ENCODE data around the gene HSPH1. TPM values are rescaled to one million over a fixed set of nuclear protein-coding genes. Genes with fewer than 3 reads are reported as not detected.
"Not testable (repeated sequence)": the region's sequence is repeated elsewhere in the genome, so short reads cannot be mapped to it uniquely, and the experiment has no call there.

HSPH1 gene
- total RNA-seq, 1 experiment from 2014 or later = 145 TPM

DNA sequence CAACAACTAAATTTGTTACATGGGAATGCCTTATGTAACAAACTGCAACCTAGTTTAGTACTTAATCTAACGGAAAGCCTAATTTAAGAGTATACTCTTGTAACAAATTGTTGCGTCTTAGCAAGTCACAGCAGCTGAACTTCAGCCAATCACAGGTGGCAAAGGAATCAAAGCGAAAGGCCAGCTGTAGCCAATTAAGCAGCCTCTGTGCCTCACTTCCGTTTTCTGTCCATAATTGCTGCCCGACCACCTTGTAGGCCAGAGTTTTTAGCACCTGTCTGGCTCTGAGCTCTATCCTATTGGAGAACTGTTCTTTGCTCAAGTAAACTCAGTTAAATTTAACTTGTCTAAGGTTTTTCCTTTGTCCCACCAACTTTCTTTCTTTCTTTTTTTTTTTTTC lies 18.1 kb upstream of the HSPH1 start:
- Histone ChIP-seq H3K27me3 (ENCODE audit: control insufficient read depth, insufficient read depth, low read length) (no peaks in the 10 kb centered on the region), H3K4me1 (ENCODE audit: control insufficient read depth, insufficient read depth, low read length) (no peaks in the 10 kb centered on the region), H3K9me3 (ENCODE audit: control insufficient read depth, insufficient read depth, low read depth, low read length) (no peaks in the 10 kb centered on the region), H3K36me3 (ENCODE audit: control insufficient read depth, insufficient read depth, low read length) (no peaks in the 10 kb centered on the region), H3K4me3 (ENCODE audit: low read depth in 2 of 2, low read length in 2 of 2) (no peak overlapping the region), H3K27ac (ENCODE audit: low read length) (no peak overlapping the region)
- DNase-seq (ENCODE audit: low read depth, low spot score) (no peak), ATAC-seq (no peak)
- intact Hi-C loops (cut with micrococcal nuclease; ENCODE audit: unreplicated experiment) (no loop called here), in situ Hi-C loops (cut with HindIII; ENCODE audit: low pct_unique_long_range_greater_than_20kb, low sequenced_read_pairs) (no loop called here)
- BruUV-seq (replicated peaks) = no TSS peak
- ChIA-PET POLR2A (no interaction called here), CTCF (no interaction called here)
- TF ChIP-seq SIN3A (IDR thresholded peaks at IDR 0.05; ENCODE audit: borderline replicate concordance, insufficient read depth, low read depth, low read length) (no peak), TCF7L2 (IDR thresholded peaks at IDR 0.05; ENCODE audit: low read depth, low read length) (no peak), POLR2AphosphoS5 (IDR thresholded peaks at IDR 0.05; ENCODE audit: low read depth, low read length) (no peak)
- TF ChIP-seq, protein P1, sequence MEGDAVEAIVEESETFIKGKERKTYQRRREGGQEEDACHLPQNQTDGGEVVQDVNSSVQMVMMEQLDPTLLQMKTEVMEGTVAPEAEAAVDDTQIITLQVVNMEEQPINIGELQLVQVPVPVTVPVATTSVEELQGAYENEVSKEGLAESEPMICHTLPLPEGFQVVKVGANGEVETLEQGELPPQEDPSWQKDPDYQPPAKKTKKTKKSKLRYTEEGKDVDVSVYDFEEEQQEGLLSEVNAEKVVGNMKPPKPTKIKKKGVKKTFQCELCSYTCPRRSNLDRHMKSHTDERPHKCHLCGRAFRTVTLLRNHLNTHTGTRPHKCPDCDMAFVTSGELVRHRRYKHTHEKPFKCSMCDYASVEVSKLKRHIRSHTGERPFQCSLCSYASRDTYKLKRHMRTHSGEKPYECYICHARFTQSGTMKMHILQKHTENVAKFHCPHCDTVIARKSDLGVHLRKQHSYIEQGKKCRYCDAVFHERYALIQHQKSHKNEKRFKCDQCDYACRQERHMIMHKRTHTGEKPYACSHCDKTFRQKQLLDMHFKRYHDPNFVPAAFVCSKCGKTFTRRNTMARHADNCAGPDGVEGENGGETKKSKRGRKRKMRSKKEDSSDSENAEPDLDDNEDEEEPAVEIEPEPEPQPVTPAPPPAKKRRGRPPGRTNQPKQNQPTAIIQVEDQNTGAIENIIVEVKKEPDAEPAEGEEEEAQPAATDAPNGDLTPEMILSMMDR (IDR thresholded peaks at IDR 0.05) = no peak
- TF ChIP-seq, protein P2, sequence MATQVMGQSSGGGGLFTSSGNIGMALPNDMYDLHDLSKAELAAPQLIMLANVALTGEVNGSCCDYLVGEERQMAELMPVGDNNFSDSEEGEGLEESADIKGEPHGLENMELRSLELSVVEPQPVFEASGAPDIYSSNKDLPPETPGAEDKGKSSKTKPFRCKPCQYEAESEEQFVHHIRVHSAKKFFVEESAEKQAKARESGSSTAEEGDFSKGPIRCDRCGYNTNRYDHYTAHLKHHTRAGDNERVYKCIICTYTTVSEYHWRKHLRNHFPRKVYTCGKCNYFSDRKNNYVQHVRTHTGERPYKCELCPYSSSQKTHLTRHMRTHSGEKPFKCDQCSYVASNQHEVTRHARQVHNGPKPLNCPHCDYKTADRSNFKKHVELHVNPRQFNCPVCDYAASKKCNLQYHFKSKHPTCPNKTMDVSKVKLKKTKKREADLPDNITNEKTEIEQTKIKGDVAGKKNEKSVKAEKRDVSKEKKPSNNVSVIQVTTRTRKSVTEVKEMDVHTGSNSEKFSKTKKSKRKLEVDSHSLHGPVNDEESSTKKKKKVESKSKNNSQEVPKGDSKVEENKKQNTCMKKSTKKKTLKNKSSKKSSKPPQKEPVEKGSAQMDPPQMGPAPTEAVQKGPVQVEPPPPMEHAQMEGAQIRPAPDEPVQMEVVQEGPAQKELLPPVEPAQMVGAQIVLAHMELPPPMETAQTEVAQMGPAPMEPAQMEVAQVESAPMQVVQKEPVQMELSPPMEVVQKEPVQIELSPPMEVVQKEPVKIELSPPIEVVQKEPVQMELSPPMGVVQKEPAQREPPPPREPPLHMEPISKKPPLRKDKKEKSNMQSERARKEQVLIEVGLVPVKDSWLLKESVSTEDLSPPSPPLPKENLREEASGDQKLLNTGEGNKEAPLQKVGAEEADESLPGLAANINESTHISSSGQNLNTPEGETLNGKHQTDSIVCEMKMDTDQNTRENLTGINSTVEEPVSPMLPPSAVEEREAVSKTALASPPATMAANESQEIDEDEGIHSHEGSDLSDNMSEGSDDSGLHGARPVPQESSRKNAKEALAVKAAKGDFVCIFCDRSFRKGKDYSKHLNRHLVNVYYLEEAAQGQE (IDR thresholded peaks at IDR 0.05; ENCODE audit: insufficient read depth in 1 of 2, low read depth in 2 of 2, low read length in 1 of 2) = no peak

DNA sequence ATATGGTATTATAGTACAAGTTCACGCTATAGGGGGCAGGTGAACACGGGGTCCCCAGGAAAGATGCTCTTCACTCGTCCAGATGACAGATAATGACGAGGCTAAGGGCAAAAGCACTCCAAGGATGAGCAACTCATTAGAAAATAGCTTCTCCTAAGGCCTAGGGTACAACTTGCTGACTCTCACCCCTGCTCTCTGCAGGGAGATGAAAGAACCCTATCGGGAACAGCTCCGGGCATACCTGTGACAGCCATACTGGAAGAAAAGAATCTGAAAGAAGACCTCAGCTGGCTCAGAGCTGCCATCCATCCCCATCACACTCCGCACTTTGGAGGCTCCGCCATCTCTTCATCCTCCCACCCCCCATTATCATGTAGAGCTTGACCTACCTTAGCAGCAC lies 17.5 kb upstream of the HSPH1 start:
- intact Hi-C loops (cut with micrococcal nuclease; ENCODE audit: unreplicated experiment) = no loop called here
- H3K27me3 ChIP-seq (ENCODE audit: control insufficient read depth, insufficient read depth, low read length) = no peaks in the 10 kb centered on the region
- H3K4me3 ChIP-seq (ENCODE audit: low read depth in 2 of 2, low read length in 2 of 2) = no peak overlapping the region
- in situ Hi-C loops (cut with HindIII; ENCODE audit: low pct_unique_long_range_greater_than_20kb, low sequenced_read_pairs) = no loop called here
- no TSS peak for BruUV-seq (replicated peaks)
- POLR2A ChIA-PET = no interaction called here
- no peaks in the 10 kb centered on the region for H3K9me3 ChIP-seq (ENCODE audit: control insufficient read depth, insufficient read depth, low read depth, low read length)
- H3K36me3 ChIP-seq (ENCODE audit: control insufficient read depth, insufficient read depth, low read length) = no peaks in the 10 kb centered on the region
- no peak for TF ChIP-seq TCF7L2 (IDR thresholded peaks at IDR 0.05; ENCODE audit: low read depth, low read length)
- TF ChIP-seq POLR2AphosphoS5 (IDR thresholded peaks at IDR 0.05; ENCODE audit: low read depth, low read length) = no peak
- TF ChIP-seq, protein P2 (IDR thresholded peaks at IDR 0.05; ENCODE audit: insufficient read depth in 1 of 2, low read depth in 2 of 2, low read length in 1 of 2) = no peak
- TF ChIP-seq SIN3A (IDR thresholded peaks at IDR 0.05; ENCODE audit: borderline replicate concordance, insufficient read depth, low read depth, low read length) = no peak
- TF ChIP-seq, protein P1 (IDR thresholded peaks at IDR 0.05) = no peak
- no peak for DNase-seq (ENCODE audit: low read depth, low spot score)
- no peak overlapping the region for H3K27ac ChIP-seq (ENCODE audit: low read length)
- no peaks in the 10 kb centered on the region for H3K4me1 ChIP-seq (ENCODE audit: control insufficient read depth, insufficient read depth, low read length)
- no peak for ATAC-seq
- CTCF ChIA-PET = no interaction called here

DNA sequence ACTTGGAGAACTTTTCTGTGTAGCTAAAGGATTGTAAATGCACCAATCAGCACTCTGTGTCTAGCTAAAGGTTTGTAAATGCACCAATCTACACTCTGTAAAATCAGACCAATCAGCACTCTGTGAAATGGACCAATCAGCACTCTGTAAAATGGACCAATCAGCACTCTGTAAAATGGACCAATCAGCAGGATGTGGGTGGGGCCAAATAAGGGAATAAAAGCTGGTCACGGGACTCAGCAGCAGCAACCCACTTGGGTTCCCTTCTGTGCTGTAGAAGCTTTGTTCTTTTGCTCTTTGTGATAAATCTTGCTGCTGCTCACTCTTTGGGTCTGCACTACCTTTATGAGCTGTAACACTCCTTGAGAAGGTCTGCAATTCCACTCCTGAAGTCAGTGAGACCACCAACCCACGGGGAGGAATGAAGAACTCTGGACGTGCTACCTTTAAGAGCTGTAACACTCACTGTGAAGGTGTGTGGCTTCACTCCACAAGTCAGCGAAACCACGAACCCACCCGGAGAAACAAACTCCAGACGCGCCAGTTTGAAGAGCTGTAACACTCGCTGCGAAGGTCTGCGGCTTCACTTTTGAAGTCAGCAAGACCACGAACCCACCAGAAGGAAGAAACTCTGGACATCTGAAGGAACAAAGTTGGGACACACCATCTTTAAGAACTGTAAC lies 16.2 kb upstream of the HSPH1 start:
- in situ Hi-C loops (cut with HindIII; ENCODE audit: low pct_unique_long_range_greater_than_20kb, low sequenced_read_pairs); ATAC-seq: not testable (repeated sequence)

More for the DNA sequence above, 16.2 kb upstream of the HSPH1 start:
- H3K4me3 ChIP-seq (ENCODE audit: low read depth in 2 of 2, low read length in 2 of 2); H3K36me3 ChIP-seq (ENCODE audit: control insufficient read depth, insufficient read depth, low read length); H3K27me3 ChIP-seq (ENCODE audit: control insufficient read depth, insufficient read depth, low read length); BruUV-seq (replicated peaks); POLR2A ChIA-PET; H3K4me1 ChIP-seq (ENCODE audit: control insufficient read depth, insufficient read depth, low read length); DNase-seq (ENCODE audit: low read depth, low spot score); CTCF ChIA-PET; H3K9me3 ChIP-seq (ENCODE audit: control insufficient read depth, insufficient read depth, low read depth, low read length); H3K27ac ChIP-seq (ENCODE audit: low read length); intact Hi-C loops (cut with micrococcal nuclease; ENCODE audit: unreplicated experiment): not testable (repeated sequence)

Data from Panc1 (cell line).